Testis (tissue), 2 donors: Measurements from ENCODE around the gene VAT1.

Experiments used
- CTCF ChIP-seq, 3 experiments: fragments of 450-650 bp in 2 of 3; fragments of 200-600 bp in 1 of 3; sonication (generic) in 1 of 3; IDR thresholded peaks; one replicate each; pipeline ENCODE4 v1.5.1; 2016 to 2019; ENCODE audit warnings: antibody characterized with exemption in 3 of 3, mild to moderate bottlenecking in 2 of 3, moderate library complexity in 1 of 3
- POLR2A ChIP-seq: fragments of 450-650 bp; IDR thresholded peaks from one replicate; pipeline ENCODE4 v1.6.1; 2017; ENCODE audit warnings: antibody characterized with exemption, mild to moderate bottlenecking, moderate library complexity

- TF ChIP-seq CTCF (IDR thresholded peaks at IDR 0.05) (no peak), POLR2A (no peak)
These were observed 7.3 kb downstream of the VAT1 start for GRCh38 chr17:43014649-43015542.
